Cardiac muscle cell (in vitro differentiated cells and primary cell): ENCODE data around the gene TCEAL1. TPM values are rescaled to one million over a fixed set of nuclear protein-coding genes. Genes with fewer than 3 reads are reported as not detected.
"Not testable (repeated sequence)": the region's sequence is repeated elsewhere in the genome, so short reads cannot be mapped to it uniquely, and the experiment has no call there.

Experiments used
- DNase-seq, 2 donors: peaks; one replicate each; pipeline versions ENCODE4 v3.0.0 to v3.0.0-alpha.2; 2010 to 2017; ENCODE audit warnings: low read depth in 1 of 2, low spot score in 1 of 2
- H3K27ac ChIP-seq: fragments of 200-600 bp; sonication (generic); 2 replicates; pipeline ENCODE4 v1.5.1; 2016
- H3K27me3 ChIP-seq: fragments of 200-600 bp; sonication (generic); 2 replicates; pipeline ENCODE4 v1.6.0; 2016; ENCODE audit warnings: control low read depth
- H3K36me3 ChIP-seq: fragments of 200-600 bp; sonication (generic); 2 replicates; pipeline ENCODE4 v1.5.1; 2016; ENCODE audit warnings: control low read depth
- H3K4me1 ChIP-seq: fragments of 200-600 bp; sonication (generic); 2 replicates; pipeline ENCODE4 v1.8.1; 2017; ENCODE audit warnings: low read depth, mild to moderate bottlenecking, mixed run types
- H3K4me3 ChIP-seq: fragments of 200-600 bp; sonication (generic); 2 replicates; pipeline ENCODE4 v1.5.1; 2016; ENCODE audit warnings: mild to moderate bottlenecking
- H3K9me3 ChIP-seq: fragments of 200-600 bp; sonication (generic); 2 replicates; pipeline ENCODE4 v1.5.1; 2017; ENCODE audit warnings: low read depth, mild to moderate bottlenecking, control low read depth
- polyA plus RNA-seq: library from polyadenylated mRNA; unstranded; fragments of >200 nt; fragmentation: Nextera tagmentation; extraction: Ambion mirVana; gene quantifications from 2 replicates; pipeline ENCODE4 v1.2.1, GENCODE V29; 2016
- total RNA-seq: library from RNA; depleted of rRNA; stranded (reverse); fragments of >200 nt; gene quantifications from 2 replicates; pipeline ENCODE4 v1.2.3, GENCODE V29; 2016
- TF ChIP-seq, protein P1 (sequence below): IDR thresholded peaks from 2 replicates; pipeline ENCODE4 v1.5.1; 2012; ENCODE audit warnings: low read depth, mild to moderate bottlenecking, low read length

The TCEAL1 gene
- total and polyA plus RNA-seq, 2 experiments from 2014 or later: 66.3 to 121 TPM

DNA sequence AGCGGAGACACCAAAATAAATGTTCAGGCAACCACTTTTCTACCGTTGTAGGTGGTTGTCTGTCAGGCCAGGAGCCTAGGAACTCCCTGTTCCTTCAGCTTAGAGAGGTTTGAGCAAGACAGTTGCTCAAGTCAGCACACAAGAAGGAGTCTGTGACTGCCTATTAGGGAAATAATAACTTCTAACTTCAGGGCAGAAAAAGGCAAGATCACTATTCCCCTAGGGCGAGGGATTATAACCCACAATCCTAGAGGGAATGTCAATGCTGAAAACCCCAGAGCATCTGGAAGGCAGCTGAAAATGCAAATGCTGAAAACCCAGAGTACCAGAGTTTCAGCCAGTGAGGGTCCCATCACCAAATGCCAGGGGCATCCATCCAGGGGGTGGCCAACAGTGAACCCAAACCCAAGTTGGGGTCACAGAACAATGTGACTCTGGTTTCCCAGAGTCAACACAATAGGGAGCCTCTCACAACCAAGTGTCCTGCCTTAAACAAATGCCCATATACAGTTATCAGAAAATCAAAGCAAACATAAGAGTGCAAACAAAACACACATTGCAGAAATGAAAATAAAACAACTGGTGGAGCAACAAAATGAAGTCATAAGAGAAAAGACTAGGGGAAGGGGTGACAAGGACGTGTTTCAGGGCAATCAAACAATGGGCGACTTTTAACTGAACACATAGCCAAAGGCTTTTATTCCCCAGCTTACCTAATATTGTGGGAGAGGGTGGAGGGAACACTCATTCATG is 30.1 kb downstream of the TCEAL1 start:
- Histone ChIP-seq H3K27ac (no peak overlapping the region), H3K27me3 (peaks cover 2% of the 10 kb centered on the region), H3K9me3 (no peaks in the 10 kb centered on the region), H3K36me3 (no peaks in the 10 kb centered on the region), H3K4me1 (no peaks in the 10 kb centered on the region), H3K4me3 (no peak overlapping the region)
- TF ChIP-seq, protein P1, sequence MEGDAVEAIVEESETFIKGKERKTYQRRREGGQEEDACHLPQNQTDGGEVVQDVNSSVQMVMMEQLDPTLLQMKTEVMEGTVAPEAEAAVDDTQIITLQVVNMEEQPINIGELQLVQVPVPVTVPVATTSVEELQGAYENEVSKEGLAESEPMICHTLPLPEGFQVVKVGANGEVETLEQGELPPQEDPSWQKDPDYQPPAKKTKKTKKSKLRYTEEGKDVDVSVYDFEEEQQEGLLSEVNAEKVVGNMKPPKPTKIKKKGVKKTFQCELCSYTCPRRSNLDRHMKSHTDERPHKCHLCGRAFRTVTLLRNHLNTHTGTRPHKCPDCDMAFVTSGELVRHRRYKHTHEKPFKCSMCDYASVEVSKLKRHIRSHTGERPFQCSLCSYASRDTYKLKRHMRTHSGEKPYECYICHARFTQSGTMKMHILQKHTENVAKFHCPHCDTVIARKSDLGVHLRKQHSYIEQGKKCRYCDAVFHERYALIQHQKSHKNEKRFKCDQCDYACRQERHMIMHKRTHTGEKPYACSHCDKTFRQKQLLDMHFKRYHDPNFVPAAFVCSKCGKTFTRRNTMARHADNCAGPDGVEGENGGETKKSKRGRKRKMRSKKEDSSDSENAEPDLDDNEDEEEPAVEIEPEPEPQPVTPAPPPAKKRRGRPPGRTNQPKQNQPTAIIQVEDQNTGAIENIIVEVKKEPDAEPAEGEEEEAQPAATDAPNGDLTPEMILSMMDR: no peak
- no peak for DNase-seq

GRCh38 chrX:103659460-103659859 is 30.7 kb downstream of the TCEAL1 start:
- H3K27me3 ChIP-seq, H3K27ac ChIP-seq, DNase-seq, H3K4me1 ChIP-seq, H3K4me3 ChIP-seq, H3K36me3 ChIP-seq, H3K9me3 ChIP-seq: not testable (repeated sequence)

- Histone ChIP-seq H3K4me1 (no peaks in the 10 kb centered on the region), H3K36me3 (no peaks in the 10 kb centered on the region), H3K27me3 (peaks cover 6% of the 10 kb centered on the region), H3K27ac (no peak overlapping the region), H3K4me3 (no peak overlapping the region), H3K9me3 (no peaks in the 10 kb centered on the region)
- DNase-seq: no peak
- TF ChIP-seq, protein P1: no peak
Observed at GRCh38 chrX:103663981-103664762, 35.4 kb downstream of the TCEAL1 start.

DNA sequence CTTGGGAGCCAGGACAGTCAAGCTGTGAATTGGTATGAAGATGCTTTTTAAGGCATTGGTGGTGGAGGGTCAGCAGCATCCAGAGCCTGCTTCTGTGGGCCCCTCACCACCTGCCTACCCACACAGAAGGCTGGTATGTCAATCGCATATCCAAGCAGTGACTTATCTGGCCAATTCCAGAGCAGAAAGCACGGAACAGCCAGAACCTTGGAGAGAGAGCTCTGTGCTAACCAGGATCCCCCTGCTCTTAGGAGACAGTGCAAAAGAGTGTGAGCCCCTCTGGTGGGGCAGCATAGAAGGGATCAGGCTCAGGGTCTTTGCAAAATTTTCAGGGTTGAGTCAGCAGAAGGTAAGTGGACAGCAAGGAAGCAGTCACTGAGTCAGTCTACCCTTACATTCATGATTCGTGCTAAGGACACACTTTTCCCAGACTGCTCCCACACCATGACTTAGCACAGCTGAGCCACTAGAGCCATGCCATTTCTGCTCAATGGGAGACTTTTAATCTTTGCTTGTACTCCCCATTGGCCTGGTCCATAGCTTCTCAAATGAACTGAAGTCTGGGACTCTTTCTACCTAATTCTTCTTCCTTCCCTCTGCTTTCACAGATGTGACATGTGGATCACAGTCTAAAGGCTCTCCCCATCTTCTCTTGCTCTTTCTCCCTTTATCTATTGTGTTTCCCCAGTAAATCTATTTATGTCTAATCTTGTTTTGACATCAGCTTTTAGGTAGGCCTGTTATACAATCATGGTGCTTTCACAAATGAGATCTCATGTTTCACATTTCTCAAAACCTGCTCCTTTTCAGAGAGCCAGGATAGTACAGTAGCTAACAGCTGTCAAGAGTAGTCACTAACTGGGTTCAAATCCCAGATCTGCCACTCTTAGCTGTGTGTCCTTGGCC is 37.7 kb downstream of the TCEAL1 start:
- Histone ChIP-seq H3K27me3 (peaks cover 6% of the 10 kb centered on the region), H3K27ac (no peak overlapping the region), H3K4me3 (no peak overlapping the region), H3K9me3 (no peaks in the 10 kb centered on the region), H3K36me3 (no peaks in the 10 kb centered on the region), H3K4me1 (peaks cover 4% of the 10 kb centered on the region)
- TF ChIP-seq, protein P1: no peak
- DNase-seq: no peak

DNA sequence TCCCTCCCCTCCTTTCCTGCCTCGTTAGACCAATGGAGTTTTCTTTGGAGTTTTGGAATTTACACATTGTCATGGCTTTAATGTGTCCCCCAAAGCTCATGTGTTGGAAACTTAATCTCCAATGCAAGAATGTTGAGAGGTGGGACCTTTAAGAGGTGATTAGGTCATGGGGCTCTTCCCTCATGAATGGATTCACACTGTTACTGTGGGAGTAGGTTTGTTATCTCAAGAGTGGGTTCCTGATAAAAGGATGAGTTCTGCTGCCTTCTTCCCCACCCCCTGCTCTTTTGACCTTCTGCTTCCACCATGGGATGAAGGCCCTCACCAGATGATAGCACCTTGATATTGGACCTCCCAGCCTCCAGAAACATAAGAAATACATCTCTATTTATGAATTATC is 41.0 kb downstream of the TCEAL1 start:
- Histone ChIP-seq H3K27me3 (no peaks in the 10 kb centered on the region), H3K36me3 (no peaks in the 10 kb centered on the region), H3K4me1 (peaks cover 4% of the 10 kb centered on the region), H3K4me3 (no peak overlapping the region), H3K9me3 (no peaks in the 10 kb centered on the region), H3K27ac (no peak overlapping the region)
- TF ChIP-seq, protein P1: no peak
- no peak for DNase-seq
